ENCODE data around the gene ZPBP.

GRCh38 chr7:50112250-50112649 is 19.2 kb upstream of the ZPBP start:
- TF ChIP-seq CTCF (IDR thresholded peaks at IDR 0.05; ENCODE audit: low read depth, low read length) (no peak), POLR2A (IDR thresholded peaks at IDR 0.05; ENCODE audit: extremely low read depth, insufficient read length) (no peak), MAX (IDR thresholded peaks at IDR 0.05; ENCODE audit: low read depth, low read length) (no peak), MYC (IDR thresholded peaks at IDR 0.05; ENCODE audit: low read depth, low read length) (no peak)

Data from NB4 (cell line).